HepG2 (cell line): Measurements from ENCODE around the gene BCAS3. TPM values are rescaled to one million over a fixed set of nuclear protein-coding genes. Genes with fewer than 3 reads are reported as not detected.

Source experiments
- ATF7 ChIP-seq, 2 experiments: fragments of 450-650 bp in 1 of 2; sonication (generic) in 1 of 2; formaldehyde crosslinking in 1 of 2; IDR thresholded peaks; 2 replicates each; pipeline versions ENCODE4 v1.4.0 to v1.6.1; 2016 to 2020; ENCODE audit warnings: antibody characterized with exemption in 1 of 2, mild to moderate bottlenecking in 1 of 2, missing genetic modification reagents in 1 of 2
- BCL6 ChIP-seq: IDR thresholded peaks from 2 replicates; pipeline ENCODE4 v1.6.1; 2016; ENCODE audit warnings: missing genetic modification reagents, missing compliant biosample characterization
- HNRNPL ChIP-seq: fragments of 200-400 bp; formaldehyde crosslinking; IDR thresholded peaks from 2 replicates; pipeline ENCODE4 v1.6.1; 2017; ENCODE audit warnings: mild to moderate bottlenecking, low read depth, low read length
- MEIS2 ChIP-seq: sonication (generic); formaldehyde crosslinking; IDR thresholded peaks from 2 replicates; pipeline ENCODE4 v1.9.0; 2021; ENCODE audit warnings: mild to moderate bottlenecking, missing genetic modification reagents
- NFE2L1 ChIP-seq: sonication (generic); formaldehyde crosslinking; IDR thresholded peaks from 2 replicates; pipeline ENCODE4 v1.4.0; 2020; ENCODE audit warnings: missing genetic modification reagents, mild to moderate bottlenecking, borderline replicate concordance
- POLR2A ChIP-seq, 2 experiments: IDR thresholded peaks; 2 replicates each; pipeline ENCODE4 v1.6.1; 2011; ENCODE audit warnings: low read depth in 2 of 2, low read length in 2 of 2, mild to moderate bottlenecking in 1 of 2, moderate library complexity in 1 of 2; ENCODE audit not compliant: insufficient read depth in 1 of 2
- SMAD1 ChIP-seq: sonication (generic); formaldehyde crosslinking; IDR thresholded peaks from 2 replicates; pipeline ENCODE4 v1.4.0; 2020; ENCODE audit warnings: missing genetic modification reagents, low read depth, mild to moderate bottlenecking, borderline replicate concordance
- SSRP1 ChIP-seq: IDR thresholded peaks from 2 replicates; pipeline ENCODE4 v1.6.1; 2016; ENCODE audit warnings: control low read depth
- ZFY ChIP-seq: sonication (generic); formaldehyde crosslinking; IDR thresholded peaks from 2 replicates; pipeline ENCODE4 v1.4.0; 2020; ENCODE audit warnings: missing genetic modification reagents
- ZNF124 ChIP-seq: sonication (generic); formaldehyde crosslinking; IDR thresholded peaks from 2 replicates; pipeline ENCODE4 v1.4.0; 2020; ENCODE audit warnings: missing genetic modification reagents
- ZNF136 ChIP-seq: sonication (generic); formaldehyde crosslinking; IDR thresholded peaks from 2 replicates; pipeline ENCODE4 v1.8.1; 2022; ENCODE audit warnings: low read depth, mild to moderate bottlenecking, moderate library complexity, missing genetic modification reagents
- ZNF225 ChIP-seq: sonication (generic); formaldehyde crosslinking; IDR thresholded peaks from 2 replicates; pipeline ENCODE4 v1.4.0; 2020; ENCODE audit warnings: mild to moderate bottlenecking, missing genetic modification reagents
- ZNF350 ChIP-seq: sonication (generic); formaldehyde crosslinking; IDR thresholded peaks from 2 replicates; pipeline ENCODE4 v1.4.0; 2020; ENCODE audit warnings: mild to moderate bottlenecking, low read depth, missing genetic modification reagents, borderline replicate concordance
- ZNF570 ChIP-seq: sonication (generic); formaldehyde crosslinking; IDR thresholded peaks from 2 replicates; pipeline ENCODE4 v1.4.0; 2020; ENCODE audit warnings: mild to moderate bottlenecking, missing genetic modification reagents, borderline replicate concordance
- polyA plus RNA-seq, 8 experiments: library from polyadenylated mRNA; depleted of rRNA in 3 of 8; stranded (reverse) in 7 of 8; unstranded in 1 of 8; fragments of >200 nt; fragmentation: Illumina TruSeq in 4 of 8; extraction: Trizol in 4 of 8; gene quantifications; 2 replicates each; pipeline versions ENCODE4 v1.2.1 to v1.2.3, GENCODE V29; 2011 to 2016; ENCODE audit warnings: low read depth in 4 of 8, missing spikeins in 1 of 8, mixed read lengths in 1 of 8; ENCODE audit not compliant: insufficient read depth in 1 of 8
- total RNA-seq, 5 experiments: library from RNA; depleted of rRNA; stranded (reverse); fragments of >200 nt; fragmentation: Illumina TruSeq; extraction: Trizol; gene quantifications; 2 replicates each; pipeline ENCODE4 v1.2.3, GENCODE V29; 2016; ENCODE audit warnings: low read depth in 1 of 5
- TF ChIP-seq, protein P1 (sequence below): sonication (generic); formaldehyde crosslinking; IDR thresholded peaks from 2 replicates; pipeline ENCODE4 v1.4.0; 2020; ENCODE audit warnings: missing genetic modification reagents, borderline replicate concordance
- TF ChIP-seq, protein P2 (sequence below), 2 experiments: sonication (generic) in 1 of 2; formaldehyde crosslinking in 1 of 2; IDR thresholded peaks; 2 replicates each; pipeline versions ENCODE4 v1.4.0 to v1.6.1; 2016 to 2020; ENCODE audit warnings: borderline replicate concordance in 1 of 2, low read depth in 1 of 2, mild to moderate bottlenecking in 1 of 2, missing genetic modification reagents in 1 of 2
- TF ChIP-seq, protein P3 (sequence below): sonication (generic); formaldehyde crosslinking; IDR thresholded peaks from 2 replicates; pipeline ENCODE4 v1.5.1; 2020; ENCODE audit warnings: mild to moderate bottlenecking, missing genetic modification reagents, moderate library complexity
- TF ChIP-seq, protein P4 (sequence below): sonication (generic); formaldehyde crosslinking; IDR thresholded peaks from 2 replicates; pipeline ENCODE4 v1.8.0; 2022; ENCODE audit warnings: mild to moderate bottlenecking, missing genetic modification reagents

Gene BCAS3
- total and polyA plus RNA-seq, 2 of the 13 experiments (the other 11 are each of a cell fraction or from before 2014, with no cell fraction given), result 10.7 to 11.2 TPM

DNA sequence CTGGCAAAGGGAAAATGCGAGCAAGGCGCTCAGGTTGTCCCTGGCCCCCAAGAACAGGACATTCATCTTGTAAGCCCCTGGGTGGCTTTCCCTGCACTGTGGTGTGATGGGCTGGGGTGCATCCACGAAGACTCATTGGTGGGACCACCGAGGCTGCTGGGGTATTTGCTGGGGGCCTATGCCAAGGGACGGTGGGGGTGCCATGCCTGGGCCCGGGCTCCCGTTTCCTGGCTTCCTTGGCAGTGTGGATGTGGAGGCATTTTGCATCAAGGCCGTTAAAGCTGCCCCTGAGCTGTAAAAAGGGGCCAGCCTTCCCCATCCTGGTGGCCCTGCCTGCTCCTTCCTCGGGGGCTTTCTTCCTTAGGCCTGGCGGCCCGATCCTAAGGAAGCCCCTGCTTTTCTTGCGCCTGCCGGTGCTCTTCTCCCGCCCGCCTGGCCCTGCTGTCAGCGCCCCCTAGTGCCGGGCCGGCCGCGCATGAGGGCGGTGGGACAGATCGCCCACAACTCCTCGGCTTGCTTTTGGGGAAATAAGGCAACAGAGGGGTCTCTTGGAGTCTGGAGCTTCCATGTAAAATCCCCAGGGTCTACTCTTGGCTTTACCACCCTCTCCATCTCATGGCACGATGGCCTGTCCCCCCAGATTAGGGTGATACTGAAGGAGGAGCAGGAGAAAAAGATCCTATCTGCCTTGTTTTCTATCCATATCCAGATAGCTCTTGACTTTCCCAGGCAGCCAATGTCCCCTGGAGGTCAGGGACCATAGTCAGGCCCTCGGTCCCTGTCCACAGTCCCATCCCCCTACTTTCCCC, 712.2 kb downstream of the BCAS3 start (continued):
- TF ChIP-seq ATF7 (IDR thresholded peaks at IDR 0.05), result no peak
- TF ChIP-seq ATF7 (CRISPR knock-in tag; IDR thresholded peaks at IDR 0.05), result no peak
- 0 out of 2 replicates have a peak, but pooled peaks have one; percentile 44 for TF ChIP-seq ZNF124 (CRISPR knock-in tag)
- TF ChIP-seq ZNF225 (CRISPR knock-in tag), result peak; percentile 83; the same call in 1 of the 2 replicates
- TF ChIP-seq ZNF136 (CRISPR knock-in tag), result no peak
- peak; percentile 77 for TF ChIP-seq ZNF350
- TF ChIP-seq, protein P1, sequence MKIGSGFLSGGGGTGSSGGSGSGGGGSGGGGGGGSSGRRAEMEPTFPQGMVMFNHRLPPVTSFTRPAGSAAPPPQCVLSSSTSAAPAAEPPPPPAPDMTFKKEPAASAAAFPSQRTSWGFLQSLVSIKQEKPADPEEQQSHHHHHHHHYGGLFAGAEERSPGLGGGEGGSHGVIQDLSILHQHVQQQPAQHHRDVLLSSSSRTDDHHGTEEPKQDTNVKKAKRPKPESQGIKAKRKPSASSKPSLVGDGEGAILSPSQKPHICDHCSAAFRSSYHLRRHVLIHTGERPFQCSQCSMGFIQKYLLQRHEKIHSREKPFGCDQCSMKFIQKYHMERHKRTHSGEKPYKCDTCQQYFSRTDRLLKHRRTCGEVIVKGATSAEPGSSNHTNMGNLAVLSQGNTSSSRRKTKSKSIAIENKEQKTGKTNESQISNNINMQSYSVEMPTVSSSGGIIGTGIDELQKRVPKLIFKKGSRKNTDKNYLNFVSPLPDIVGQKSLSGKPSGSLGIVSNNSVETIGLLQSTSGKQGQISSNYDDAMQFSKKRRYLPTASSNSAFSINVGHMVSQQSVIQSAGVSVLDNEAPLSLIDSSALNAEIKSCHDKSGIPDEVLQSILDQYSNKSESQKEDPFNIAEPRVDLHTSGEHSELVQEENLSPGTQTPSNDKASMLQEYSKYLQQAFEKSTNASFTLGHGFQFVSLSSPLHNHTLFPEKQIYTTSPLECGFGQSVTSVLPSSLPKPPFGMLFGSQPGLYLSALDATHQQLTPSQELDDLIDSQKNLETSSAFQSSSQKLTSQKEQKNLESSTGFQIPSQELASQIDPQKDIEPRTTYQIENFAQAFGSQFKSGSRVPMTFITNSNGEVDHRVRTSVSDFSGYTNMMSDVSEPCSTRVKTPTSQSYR (CRISPR knock-in tag), result no peak
- 0 out of 2 replicates have a peak, but pooled peaks have one; percentile 48 for TF ChIP-seq NFE2L1 (CRISPR knock-in tag)
- no peak for TF ChIP-seq POLR2A (IDR thresholded peaks at IDR 0.05; ENCODE audit: insufficient read depth in 1 of 2, low read depth in 2 of 2, low read length in 2 of 2)
- TF ChIP-seq HNRNPL, result peak; percentile 86
- TF ChIP-seq, protein P2, sequence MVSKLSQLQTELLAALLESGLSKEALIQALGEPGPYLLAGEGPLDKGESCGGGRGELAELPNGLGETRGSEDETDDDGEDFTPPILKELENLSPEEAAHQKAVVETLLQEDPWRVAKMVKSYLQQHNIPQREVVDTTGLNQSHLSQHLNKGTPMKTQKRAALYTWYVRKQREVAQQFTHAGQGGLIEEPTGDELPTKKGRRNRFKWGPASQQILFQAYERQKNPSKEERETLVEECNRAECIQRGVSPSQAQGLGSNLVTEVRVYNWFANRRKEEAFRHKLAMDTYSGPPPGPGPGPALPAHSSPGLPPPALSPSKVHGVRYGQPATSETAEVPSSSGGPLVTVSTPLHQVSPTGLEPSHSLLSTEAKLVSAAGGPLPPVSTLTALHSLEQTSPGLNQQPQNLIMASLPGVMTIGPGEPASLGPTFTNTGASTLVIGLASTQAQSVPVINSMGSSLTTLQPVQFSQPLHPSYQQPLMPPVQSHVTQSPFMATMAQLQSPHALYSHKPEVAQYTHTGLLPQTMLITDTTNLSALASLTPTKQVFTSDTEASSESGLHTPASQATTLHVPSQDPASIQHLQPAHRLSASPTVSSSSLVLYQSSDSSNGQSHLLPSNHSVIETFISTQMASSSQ (IDR thresholded peaks at IDR 0.05; ENCODE audit: low read depth), result no peak
- TF ChIP-seq, protein P2 (CRISPR knock-in tag; IDR thresholded peaks at IDR 0.05; ENCODE audit: borderline replicate concordance), result 0 out of 2 replicates have a peak, but pooled peaks have one; percentile 49
- peak; percentile 60 for TF ChIP-seq ZFY (CRISPR knock-in tag)
- TF ChIP-seq, protein P3, sequence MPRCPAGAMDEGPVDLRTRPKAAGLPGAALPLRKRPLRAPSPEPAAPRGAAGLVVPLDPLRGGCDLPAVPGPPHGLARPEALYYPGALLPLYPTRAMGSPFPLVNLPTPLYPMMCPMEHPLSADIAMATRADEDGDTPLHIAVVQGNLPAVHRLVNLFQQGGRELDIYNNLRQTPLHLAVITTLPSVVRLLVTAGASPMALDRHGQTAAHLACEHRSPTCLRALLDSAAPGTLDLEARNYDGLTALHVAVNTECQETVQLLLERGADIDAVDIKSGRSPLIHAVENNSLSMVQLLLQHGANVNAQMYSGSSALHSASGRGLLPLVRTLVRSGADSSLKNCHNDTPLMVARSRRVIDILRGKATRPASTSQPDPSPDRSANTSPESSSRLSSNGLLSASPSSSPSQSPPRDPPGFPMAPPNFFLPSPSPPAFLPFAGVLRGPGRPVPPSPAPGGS (CRISPR knock-in tag), result no peak; the same call in 1 of the 2 replicates
- TF ChIP-seq SMAD1, result peak; percentile 65; the same call in 1 of the 2 replicates
- no peak for TF ChIP-seq MEIS2
- no peak for TF ChIP-seq ZNF570
- 0 out of 2 replicates have a peak, but pooled peaks have one; percentile 37 for TF ChIP-seq SSRP1 (CRISPR knock-in tag)
- TF ChIP-seq BCL6 (CRISPR knock-in tag), result peak; percentile 36; the same call in 1 of the 2 replicates
- TF ChIP-seq, protein P4, sequence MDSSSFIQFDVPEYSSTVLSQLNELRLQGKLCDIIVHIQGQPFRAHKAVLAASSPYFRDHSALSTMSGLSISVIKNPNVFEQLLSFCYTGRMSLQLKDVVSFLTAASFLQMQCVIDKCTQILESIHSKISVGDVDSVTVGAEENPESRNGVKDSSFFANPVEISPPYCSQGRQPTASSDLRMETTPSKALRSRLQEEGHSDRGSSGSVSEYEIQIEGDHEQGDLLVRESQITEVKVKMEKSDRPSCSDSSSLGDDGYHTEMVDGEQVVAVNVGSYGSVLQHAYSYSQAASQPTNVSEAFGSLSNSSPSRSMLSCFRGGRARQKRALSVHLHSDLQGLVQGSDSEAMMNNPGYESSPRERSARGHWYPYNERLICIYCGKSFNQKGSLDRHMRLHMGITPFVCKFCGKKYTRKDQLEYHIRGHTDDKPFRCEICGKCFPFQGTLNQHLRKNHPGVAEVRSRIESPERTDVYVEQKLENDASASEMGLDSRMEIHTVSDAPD (CRISPR knock-in tag), result no peak
